GM10248 (cell line): ENCODE results near the gene ULK3.

ENCODE experiments used
- CTCF ChIA-PET: fragments of 300-600 bp; sonication (Branson Sonifier 250); formaldehyde crosslinking; extraction: SDS; loops from one replicate; lab custom pipeline; 2021; ENCODE audit warnings: antibody characterized with exemption; lab: Yijun Ruan, JAX
- POLR2A ChIA-PET: fragments of 350-650 bp; sonication (Branson Sonifier 250); formaldehyde crosslinking; extraction: SDS; loops from one replicate; lab custom pipeline; 2020; ENCODE audit warnings: antibody characterized with exemption; lab: Yijun Ruan, JAX
- DNase-seq: peaks from one replicate; pipeline ENCODE4 v3.0.0; 2012; ENCODE audit errors: extremely low spot score
- CTCF ChIP-seq: IDR thresholded peaks from 2 replicates; pipeline ENCODE4 v1.5.1; 2012; ENCODE audit warnings: mild to moderate bottlenecking, low read depth; ENCODE audit errors: extremely low read depth, missing control alignments, control extremely low read depth

ULK3 gene

GRCh38 chr15:74845581-74845980, 2.6 kb upstream of the ULK3 start:
- TF ChIP-seq CTCF: no peak
- ChIA-PET POLR2A (no interaction called here), CTCF (interaction anchor here (1.0 kb wide), 1 partner anchor 13 kb away, joined by 3 read pairs; no protein-coding TSS in a partner anchor)
- no peak for DNase-seq

- POLR2A ChIA-PET: no interaction called here
- DNase-seq: no peak
- no peak for TF ChIP-seq CTCF
- CTCF ChIA-PET: interaction anchor here (1.0 to 1.9 kb wide), 5 partner anchors 13 to 74 kb away, joined by 3 to 12 read pairs (median 6); no protein-coding TSS in a partner anchor
Observed at GRCh38 chr15:74845208-74845568, 2.2 kb upstream of the ULK3 start.

GRCh38 chr15:74844319-74845207, 1.6 kb upstream of the ULK3 start:
- DNase-seq: no peak
- no peak for TF ChIP-seq CTCF
- ChIA-PET CTCF (interaction anchor here (0.6 to 2.6 kb wide), 12 partner anchors 11 to 227 kb away, joined by 3 to 12 read pairs (median 4); no protein-coding TSS in a partner anchor), POLR2A (no interaction called here)

- DNase-seq: no peak
- no peak for TF ChIP-seq CTCF
- CTCF ChIA-PET: interaction anchor here (0.6 to 3.8 kb wide), 17 partner anchors 8 to 226 kb away, joined by 3 to 19 read pairs (median 5); no protein-coding TSS in a partner anchor
- POLR2A ChIA-PET: no interaction called here
Observed at GRCh38 chr15:74843891-74844299, 939 bp upstream of the ULK3 start.

- no peak for DNase-seq
- ChIA-PET CTCF (interaction anchor here (0.6 to 3.8 kb wide), 18 partner anchors 8 to 226 kb away, joined by 3 to 19 read pairs (median 4); no protein-coding TSS in a partner anchor), POLR2A (interaction anchor here (1.4 kb wide), 1 partner anchor 27 kb away, joined by 5 read pairs; no protein-coding TSS in a partner anchor)
- no peak for TF ChIP-seq CTCF
Observed at GRCh38 chr15:74843445-74843828, 481 bp upstream of the ULK3 start.

- no peak for DNase-seq
- no peak for TF ChIP-seq CTCF
- POLR2A ChIA-PET: no interaction called here
- CTCF ChIA-PET: interaction anchor here (0.8 to 3.8 kb wide), 15 partner anchors 8 to 210 kb away, joined by 3 to 19 read pairs (median 5); partner anchors contain the start of gene FAM219B
Observed at GRCh38 chr15:74841891-74842373, 1.0 kb downstream of the ULK3 start.
